K562 (cell line): ENCODE data around the gene TOM1. TPM values are rescaled to one million over a fixed set of nuclear protein-coding genes. Genes with fewer than 3 reads are reported as not detected.

Source experiments
- ATAC-seq: fragments of 200-7000 bp; cut with Tn5 transposase; 3 replicates; pipeline ENCODE4 v1.9.1; 2020; ENCODE audit warnings: moderate library complexity
- BruUV-seq: library from RNA; stranded (reverse); fragments of 400-500 nt; replicated peaks from 2 replicates; lab custom pipeline; 2021; lab: Mats Ljungman, UMichigan
- CTCF ChIA-PET: fragments of 300-600 bp; formaldehyde crosslinking; extraction: SDS; loops from one replicate; lab custom pipeline; 2021; ENCODE audit warnings: low intra/inter-chr PET ratio; lab: Yijun Ruan, JAX
- POLR2A ChIA-PET: fragments of 300-600, 350-650 bp; sonication (Branson Sonifier 250); formaldehyde crosslinking; extraction: SDS; loops from one replicate; lab custom pipeline; 2021; ENCODE audit warnings: antibody characterized with exemption, inconsistent platforms; lab: Yijun Ruan, JAX
- DNase-seq, 4 experiments: peaks; one replicate each; pipeline versions ENCODE4 v3.0.0 to v3.0.0-alpha.2; 2011 to 2018; ENCODE audit warnings: low spot score in 3 of 4, mixed read lengths in 3 of 4; ENCODE audit errors: extremely low read depth in 1 of 4
- FAIRE-seq: peaks from 2 replicates; lab custom pipeline; 2011; peaks lifted over from hg19 to GRCh38; lab: Jason Lieb, UNC
- H2AFZ ChIP-seq: 2 replicates; pipeline ENCODE4 v1.6.0; 2011; ENCODE audit warnings: low read depth, low read length, control low read depth, inconsistent platforms
- H3K27ac ChIP-seq: fragments of 200-600 bp; 3 replicates; pipeline ENCODE4 v1.8.0; 2011; ENCODE audit warnings: low read depth, mild to moderate bottlenecking, control low read depth, inconsistent platforms, low read length, moderate library complexity, mixed read lengths; ENCODE audit errors: extremely low read depth
- H3K27me3 ChIP-seq, 2 experiments: fragments of 300-600 bp in 1 of 2; 2 replicates in 1 of 2; 3 replicates in 1 of 2; pipeline versions ENCODE4 v1.6.0 to v1.8.0; 2011; ENCODE audit warnings: inconsistent platforms in 2 of 2, low read length in 2 of 2, mild to moderate bottlenecking in 1 of 2, mixed read lengths in 1 of 2, moderate library complexity in 1 of 2; ENCODE audit not compliant: control insufficient read depth in 2 of 2, insufficient read depth in 2 of 2
- H3K36me3 ChIP-seq: fragments of 300-600 bp; 3 replicates; pipeline ENCODE4 v1.8.0; 2011; ENCODE audit warnings: mild to moderate bottlenecking, low read length, inconsistent platforms; ENCODE audit not compliant: control insufficient read depth, insufficient read depth
- H3K4me1 ChIP-seq, 2 experiments: fragments of 200-600 bp in 1 of 2; replicated peaks in 1 of 2; 2 replicates in 1 of 2; 3 replicates in 1 of 2; pipeline versions ENCODE4 v1.5.1 to v1.8.0; 2011; ENCODE audit warnings: inconsistent platforms in 2 of 2, low read length in 2 of 2, mild to moderate bottlenecking in 1 of 2, mixed read lengths in 1 of 2, moderate library complexity in 1 of 2; ENCODE audit not compliant: control insufficient read depth in 2 of 2, insufficient read depth in 2 of 2
- H3K4me2 ChIP-seq: 2 replicates; pipeline ENCODE4 v1.6.1; 2011; ENCODE audit warnings: low read length, control low read depth, inconsistent platforms, mixed read lengths; ENCODE audit not compliant: insufficient read depth
- H3K4me3 ChIP-seq: fragments of 200-600 bp; sonication (generic), shearing (Covaris generic); 2 replicates; pipeline ENCODE4 v1.5.1; 2016; ENCODE audit warnings: control low read depth, inconsistent platforms
- H3K79me2 ChIP-seq: fragments of 200-600 bp; 3 replicates; pipeline ENCODE4 v1.8.0; 2011; ENCODE audit warnings: low read length, inconsistent platforms; ENCODE audit not compliant: control insufficient read depth, insufficient read depth
- H3K9ac ChIP-seq, 2 experiments: 2 replicates each; pipeline versions ENCODE4 v1.6.0 to v1.6.1; 2011; ENCODE audit warnings: low read depth in 2 of 2, low read length in 2 of 2, control low read depth in 1 of 2, inconsistent platforms in 1 of 2, mild to moderate bottlenecking in 1 of 2, mixed read lengths in 1 of 2; ENCODE audit not compliant: insufficient read depth in 1 of 2
- H3K9me1 ChIP-seq: one replicate; pipeline ENCODE4 v1.6.0; 2011; ENCODE audit warnings: inconsistent platforms, mild to moderate bottlenecking, low read length, moderate library complexity; ENCODE audit not compliant: control insufficient read depth, insufficient read depth
- H3K9me3 ChIP-seq: replicated peaks from 2 replicates; pipeline ENCODE4 v1.5.1; 2011; ENCODE audit warnings: low read depth, low read length, inconsistent platforms; ENCODE audit not compliant: control insufficient read depth, insufficient read depth
- H4K20me1 ChIP-seq: replicated peaks from 2 replicates; pipeline ENCODE4 v1.6.1; 2011; ENCODE audit warnings: low read length, inconsistent platforms, mixed read lengths; ENCODE audit not compliant: control insufficient read depth, insufficient read depth
- CBFB ChIP-seq: sonication (generic); formaldehyde crosslinking; IDR thresholded peaks from 2 replicates; pipeline ENCODE4 v1.4.0; 2020; ENCODE audit warnings: mild to moderate bottlenecking, missing genetic modification reagents
- ELF1 ChIP-seq: fragments of 200-800 bp; sonication (Bioruptor generic); IDR thresholded peaks from 2 replicates; pipeline ENCODE4 v1.6.1; 2016; ENCODE audit warnings: missing genetic modification characterization, missing compliant biosample characterization
- MTA3 ChIP-seq: fragments of 450-650 bp; formaldehyde crosslinking; IDR thresholded peaks from 2 replicates; pipeline ENCODE4 v1.6.1; 2017; ENCODE audit warnings: mild to moderate bottlenecking, borderline replicate concordance
- OTX1 ChIP-seq: fragments of 450-650 bp; formaldehyde crosslinking; IDR thresholded peaks from 2 replicates; pipeline ENCODE4 v1.4.0; 2022; ENCODE audit warnings: mild to moderate bottlenecking
- PHF21A ChIP-seq: fragments of 450-650 bp; IDR thresholded peaks from 2 replicates; pipeline ENCODE4 v1.6.1; 2017; ENCODE audit warnings: low read depth, borderline replicate concordance
- ZNF253 ChIP-seq: fragments of 250-450 bp; sonication (Bioruptor Pico); conservative IDR thresholded peaks from 2 replicates; pipeline ENCODE4 v1.6.1; 2021; ENCODE audit warnings: mild to moderate bottlenecking
- WGBS: fragments of 100-300 bp; shearing (Covaris generic); methylation state at CpG from one replicate; pipeline ENCODE4 v1.1.6; 2016; ENCODE audit warnings: low coverage, mixed read lengths; ENCODE audit not compliant: insufficient coverage; ENCODE audit errors: missing lambda C conversion rate; 5-methylcytosine and 5-hydroxymethylcytosine counted together
- in situ Hi-C: fragments of 300-500 bp; cut with MboI; formaldehyde crosslinking; loops from 4 replicates; pipeline ENCODE4 v1.15.0; 2018; ENCODE audit warnings: inconsistent platforms, mixed read lengths
- intact Hi-C: fragments of 100-400 bp; cut with micrococcal nuclease; formaldehyde crosslinking; loops from 2 replicates; pipeline ENCODE4 v1.14.2; 2022
- polyA plus RNA-seq, 8 experiments: library from polyadenylated mRNA; depleted of rRNA in 4 of 8; stranded (reverse) in 5 of 8; unstranded in 3 of 8; fragments of >200 nt; fragmentation: Nextera tagmentation in 2 of 8; fragmentation: Illumina TruSeq in 1 of 8; extraction: Ambion mirVana in 2 of 8; extraction: Trizol in 1 of 8; gene quantifications; 2 replicates each; pipeline versions ENCODE4 v1.2.1 to v1.2.3, GENCODE V29; 2011 to 2014; ENCODE audit warnings: inconsistent platforms in 1 of 8, missing spikeins in 1 of 8
- total RNA-seq, 7 experiments: library from RNA; depleted of rRNA in 6 of 7; stranded (reverse); fragments of >200 nt in 6 of 7; fragmentation: Illumina TruSeq in 2 of 7; extraction: Trizol in 2 of 7; gene quantifications; 2 replicates each; pipeline versions ENCODE4 v1.2.1 to v1.2.3, GENCODE V29; 2011 to 2021; ENCODE audit warnings: low replicate concordance in 1 of 7
- TF ChIP-seq, protein P1 (sequence below): fragments of 250-450 bp; sonication (Bioruptor Pico); IDR thresholded peaks from 2 replicates; pipeline ENCODE4 v1.8.0; 2022; ENCODE audit warnings: moderate library complexity, mild to moderate bottlenecking, inconsistent platforms
- TF ChIP-seq, protein P2 (sequence below): IDR thresholded peaks from 3 replicates; pipeline ENCODE4 v1.6.1; 2011; ENCODE audit warnings: borderline replicate concordance, mild to moderate bottlenecking; ENCODE audit not compliant: insufficient read length, insufficient read depth

Gene TOM1
- total and polyA plus RNA-seq, 9 of the 15 experiments (the other 6 are each of a cell fraction or from before 2014, with no cell fraction given), result 0.64 to 20.6 (median 12.0) TPM

DNA sequence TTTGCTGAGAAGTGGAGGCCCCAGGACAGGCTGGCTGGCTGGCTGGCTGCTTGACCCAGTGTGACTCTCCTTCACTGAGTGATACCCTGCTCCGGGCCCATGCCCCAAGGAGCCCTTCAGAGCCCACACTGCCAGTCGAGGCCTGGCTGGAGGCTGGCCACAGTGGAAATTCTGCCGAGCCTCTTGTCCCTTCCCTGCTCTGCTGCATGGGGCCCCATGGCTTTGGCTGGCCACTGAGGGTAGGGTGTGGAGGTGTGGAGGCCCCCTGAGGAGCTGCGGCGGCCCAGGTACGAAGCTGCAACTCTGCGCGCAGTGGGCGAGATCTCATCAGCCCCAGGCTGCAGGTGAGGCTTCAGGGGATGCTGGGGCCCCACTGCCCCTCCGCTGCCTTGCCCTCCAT is 47.8 kb downstream of the TOM1 start:
- ATAC-seq (no peak), FAIRE-seq (no peak), DNase-seq (no peak)
- H3K9ac ChIP-seq, result no peak overlapping the region
- intact Hi-C loops (no loop called here), in situ Hi-C loops (no loop called here)
- H3K4me2 ChIP-seq, result no peak overlapping the region
- no TSS peak for BruUV-seq
- CTCF ChIA-PET, result no interaction called here
- no peak overlapping the region for H3K27ac ChIP-seq
- TF ChIP-seq, protein P1, sequence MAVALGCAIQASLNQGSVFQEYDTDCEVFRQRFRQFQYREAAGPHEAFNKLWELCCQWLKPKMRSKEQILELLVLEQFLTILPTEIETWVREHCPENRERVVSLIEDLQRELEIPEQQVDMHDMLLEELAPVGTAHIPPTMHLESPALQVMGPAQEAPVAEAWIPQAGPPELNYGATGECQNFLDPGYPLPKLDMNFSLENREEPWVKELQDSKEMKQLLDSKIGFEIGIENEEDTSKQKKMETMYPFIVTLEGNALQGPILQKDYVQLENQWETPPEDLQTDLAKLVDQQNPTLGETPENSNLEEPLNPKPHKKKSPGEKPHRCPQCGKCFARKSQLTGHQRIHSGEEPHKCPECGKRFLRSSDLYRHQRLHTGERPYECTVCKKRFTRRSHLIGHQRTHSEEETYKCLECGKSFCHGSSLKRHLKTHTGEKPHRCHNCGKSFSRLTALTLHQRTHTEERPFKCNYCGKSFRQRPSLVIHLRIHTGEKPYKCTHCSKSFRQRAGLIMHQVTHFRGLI (CRISPR knock-in tag), result no peak
- no peak for TF ChIP-seq PHF21A
- TF ChIP-seq CBFB, result no peak
- TF ChIP-seq ELF1 (tag), result no peak
- no peak for TF ChIP-seq MTA3
- no peak for TF ChIP-seq ZNF253 (CRISPR knock-in tag)
- no peak for TF ChIP-seq OTX1
- TF ChIP-seq, protein P2, sequence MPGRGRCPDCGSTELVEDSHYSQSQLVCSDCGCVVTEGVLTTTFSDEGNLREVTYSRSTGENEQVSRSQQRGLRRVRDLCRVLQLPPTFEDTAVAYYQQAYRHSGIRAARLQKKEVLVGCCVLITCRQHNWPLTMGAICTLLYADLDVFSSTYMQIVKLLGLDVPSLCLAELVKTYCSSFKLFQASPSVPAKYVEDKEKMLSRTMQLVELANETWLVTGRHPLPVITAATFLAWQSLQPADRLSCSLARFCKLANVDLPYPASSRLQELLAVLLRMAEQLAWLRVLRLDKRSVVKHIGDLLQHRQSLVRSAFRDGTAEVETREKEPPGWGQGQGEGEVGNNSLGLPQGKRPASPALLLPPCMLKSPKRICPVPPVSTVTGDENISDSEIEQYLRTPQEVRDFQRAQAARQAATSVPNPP, result no peak
- H3K27me3 ChIP-seq, result no peaks in the 10 kb centered on the region
- no peaks in the 10 kb centered on the region for H3K79me2 ChIP-seq
- POLR2A ChIA-PET, result interaction anchor here (1.0 kb wide), 1 partner anchor 141 kb away, joined by 4 read pairs; no protein-coding TSS in a partner anchor
- H4K20me1 ChIP-seq, result no peaks in the 10 kb centered on the region
- H3K4me1 ChIP-seq, result peaks cover 5 to 18% of the 10 kb centered on the region in 2 experiments; a peak in 4 of 5 replicates
- H3K4me3 ChIP-seq, result no peak overlapping the region
- H3K36me3 ChIP-seq, result no peaks in the 10 kb centered on the region; the same call in 2 of the 3 replicates
- H3K9me3 ChIP-seq, result no peaks in the 10 kb centered on the region
- H2AFZ ChIP-seq, result no peak overlapping the region
- 86% methylated on average over 5 of the region's 10 CpGs for WGBS
- H3K9me1 ChIP-seq, result no peaks in the 10 kb centered on the region
